GM19025 (cell line): ENCODE results near the gene NOD2.
A peak's percentile ranks its signal among the peaks of the same experiment; 100 is the strongest.

Experiments
- ATAC-seq: cut with Tn5 transposase; IDR thresholded peaks from one replicate; pipeline ENCODE4 v1.9.1; 2021; ENCODE audit warnings: mild to moderate bottlenecking, low read depth, moderate library complexity; ENCODE audit not compliant: unreplicated experiment

NOD2 gene

DNA sequence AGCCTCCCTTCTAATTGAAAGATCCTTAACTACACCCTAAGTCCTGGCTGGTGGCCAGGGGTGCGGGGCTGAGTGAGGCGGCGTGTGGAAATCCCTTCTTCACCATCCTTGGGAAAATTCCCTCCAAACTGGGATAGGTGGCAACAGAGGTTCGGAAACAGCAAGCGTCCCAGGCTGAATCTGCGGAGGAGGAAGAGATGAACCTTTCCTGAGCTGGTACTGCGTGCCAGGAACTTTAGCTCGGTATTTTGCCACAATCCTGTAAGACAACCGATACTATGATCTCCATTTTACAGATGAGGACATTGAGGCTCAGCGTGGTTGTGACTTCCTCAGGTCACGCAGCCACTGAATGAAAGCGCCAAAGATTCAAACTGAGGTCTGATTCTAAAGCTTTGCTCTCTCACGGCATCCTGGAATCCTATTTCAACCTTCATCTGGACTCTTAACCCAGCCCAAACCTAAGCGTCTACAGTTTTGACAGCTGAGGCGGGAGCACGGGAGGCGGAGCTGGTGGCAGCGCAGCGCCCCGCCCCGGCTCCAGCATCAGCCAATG lies 47.9 kb downstream of the NOD2 start:
- ATAC-seq: no peak

- peak; percentile 87 for ATAC-seq
Observed at GRCh38 chr16:50741781-50742575, 48.6 kb downstream of the NOD2 start, which contains the start of gene CYLD. TSS of gene CYLD (plus strand) at chr16:50742086. CDS start at chr16:50749699, 7,613 bp downstream.

DNA sequence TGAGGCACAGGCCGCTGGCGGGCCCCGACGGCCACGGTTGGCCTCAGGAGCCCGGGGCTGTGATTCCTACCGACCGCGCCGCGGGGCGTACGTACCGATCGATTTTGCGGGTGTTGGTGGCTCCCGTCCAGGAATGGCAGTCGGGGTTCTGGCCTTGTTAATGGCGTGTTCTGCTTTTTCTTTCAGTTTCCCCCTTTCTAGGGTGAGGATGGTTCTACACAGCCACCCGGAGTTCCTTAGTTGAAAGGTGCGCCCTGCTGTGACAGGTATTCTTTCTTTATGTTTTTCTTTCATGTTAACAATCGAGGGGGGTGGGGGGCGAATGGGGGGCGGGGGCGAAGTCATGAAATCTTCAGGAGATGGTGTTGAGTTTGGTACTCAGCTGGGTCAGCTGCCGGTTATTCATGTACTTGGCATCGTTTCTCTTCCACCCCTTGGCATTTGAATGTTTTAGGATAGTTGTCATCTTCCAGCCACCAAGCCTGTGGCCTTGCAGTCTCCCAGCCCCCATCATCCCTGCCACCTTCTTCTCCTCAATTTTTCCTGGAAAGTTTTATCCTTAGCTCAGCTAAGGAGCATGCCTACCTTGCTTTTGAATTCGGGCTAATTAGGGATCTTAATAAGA lies 49.3 kb downstream of the NOD2 start:
- no peak for ATAC-seq

DNA sequence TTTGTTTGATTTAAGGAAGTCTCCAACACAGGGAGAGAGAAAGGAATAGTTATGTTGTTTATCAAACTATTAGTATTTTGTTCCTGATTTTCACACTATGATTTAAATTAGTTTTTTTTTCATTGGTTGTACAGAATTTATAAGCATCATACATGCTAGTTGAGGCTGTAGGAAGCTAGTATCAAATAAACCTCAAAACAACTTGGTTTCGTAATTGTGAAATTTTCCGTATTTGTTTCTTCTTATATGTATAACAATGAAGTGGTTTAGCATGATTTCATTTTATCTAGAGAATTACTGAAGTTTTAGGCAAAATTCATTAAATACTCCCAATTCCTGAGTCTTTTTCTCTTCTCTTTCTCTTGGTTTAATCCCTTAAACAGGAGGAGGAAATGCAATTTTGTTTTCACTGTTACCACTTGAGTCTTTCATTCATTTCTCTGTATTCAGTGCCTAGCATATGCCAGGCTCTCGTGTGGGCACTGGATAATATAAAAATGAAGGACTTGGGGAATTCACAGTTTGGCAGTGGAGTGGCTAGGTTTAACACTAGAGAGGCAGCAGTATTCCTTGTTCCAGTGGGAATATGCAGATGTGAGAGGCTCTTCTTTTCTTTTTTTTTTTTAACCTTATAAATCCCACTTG lies 50.3 kb downstream of the NOD2 start:
- ATAC-seq: no peak

- ATAC-seq: no peak
Observed at GRCh38 chr16:50744881-50745280, 51.5 kb downstream of the NOD2 start.

DNA sequence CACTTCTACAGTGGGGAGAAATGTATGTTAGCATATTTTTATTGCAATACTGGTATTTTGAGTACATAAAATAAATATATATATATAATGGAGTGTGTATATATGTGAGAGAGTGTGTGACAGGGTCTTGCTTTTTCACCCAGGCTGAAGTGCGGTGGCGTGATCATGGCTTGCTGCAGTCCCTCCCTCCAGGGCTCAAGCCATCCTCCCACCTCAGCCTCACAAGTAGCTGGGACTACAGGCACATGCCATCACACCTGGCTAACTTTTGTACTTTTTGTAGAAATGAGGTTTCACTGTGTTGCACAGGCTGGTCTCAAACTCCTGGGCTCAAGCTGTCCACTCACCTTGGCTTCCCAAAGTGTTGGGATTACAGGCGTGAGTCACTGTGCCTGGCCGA lies 52.5 kb downstream of the NOD2 start:
- no peak for ATAC-seq

- ATAC-seq: no peak
Observed at GRCh38 chr16:50747207-50747956, 54.0 kb downstream of the NOD2 start.

DNA sequence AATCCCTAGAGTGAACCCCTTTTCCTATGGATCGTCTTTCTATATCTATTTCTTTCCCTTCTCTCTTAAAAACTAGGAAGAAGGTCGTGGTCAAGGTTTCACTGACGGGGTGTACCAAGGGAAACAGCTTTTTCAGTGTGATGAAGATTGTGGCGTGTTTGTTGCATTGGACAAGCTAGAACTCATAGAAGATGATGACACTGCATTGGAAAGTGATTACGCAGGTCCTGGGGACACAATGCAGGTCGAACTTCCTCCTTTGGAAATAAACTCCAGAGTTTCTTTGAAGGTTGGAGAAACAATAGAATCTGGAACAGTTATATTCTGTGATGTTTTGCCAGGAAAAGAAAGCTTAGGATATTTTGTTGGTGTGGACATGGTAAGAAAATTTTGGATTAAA lies 58.1 kb downstream of the NOD2 start:
- ATAC-seq: no peak

DNA sequence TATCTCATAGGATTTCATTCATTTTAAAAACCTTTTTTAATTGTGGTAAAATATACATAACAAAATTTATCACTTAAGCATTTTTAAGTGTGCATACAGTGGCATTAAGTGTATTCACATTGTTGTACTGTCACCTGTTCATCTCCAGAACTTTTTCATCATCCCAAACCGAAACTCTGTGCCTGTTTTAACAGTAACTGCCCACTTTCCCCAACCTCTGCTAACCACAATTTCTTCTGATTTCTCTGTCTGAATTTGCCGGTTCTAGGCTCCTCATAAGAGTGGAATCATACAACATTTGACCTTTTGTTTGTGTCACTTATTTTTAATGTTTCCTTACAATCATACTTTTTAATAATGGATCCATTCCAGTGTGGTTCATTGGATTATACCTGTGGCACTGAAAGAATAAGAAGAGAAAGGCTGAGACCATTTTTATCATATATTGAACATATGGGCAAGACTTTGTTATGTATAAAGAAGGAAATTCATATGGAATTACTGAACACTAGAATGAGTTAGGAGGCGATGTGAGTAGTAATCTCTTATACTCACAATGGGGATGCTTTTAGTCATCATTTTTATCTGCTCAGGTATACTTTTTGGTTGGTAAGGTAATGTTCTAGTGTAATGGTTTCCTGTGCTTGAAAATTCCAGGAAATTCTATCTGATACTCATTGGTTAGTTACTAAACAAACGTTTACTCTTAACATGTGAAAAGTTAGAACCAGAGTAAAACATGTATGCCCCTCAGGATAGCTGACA lies 59.2 kb downstream of the NOD2 start:
- ATAC-seq: no peak

DNA sequence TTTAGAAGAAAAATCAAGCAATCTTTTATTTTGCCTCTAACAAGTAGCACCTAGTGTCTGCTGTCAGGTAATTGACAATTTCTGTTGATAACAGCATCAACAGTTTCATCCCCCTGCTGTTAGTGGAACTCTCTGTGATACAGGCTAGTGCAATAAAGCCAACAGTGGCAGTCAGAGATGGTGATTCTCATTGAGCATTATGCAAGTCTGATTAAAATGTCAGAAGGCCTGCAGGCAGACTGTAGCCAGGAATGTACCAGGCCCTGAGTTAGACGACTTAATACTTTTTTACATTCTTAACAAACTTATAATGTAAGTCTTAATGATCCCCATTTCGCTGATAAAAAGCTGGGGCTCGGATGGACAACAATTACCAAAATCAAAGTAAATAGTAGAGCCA lies 63.1 kb downstream of the NOD2 start:
- ATAC-seq: no peak

- ATAC-seq: no peak
Observed at GRCh38 chr16:50761267-50761666, 67.9 kb downstream of the NOD2 start.

DNA sequence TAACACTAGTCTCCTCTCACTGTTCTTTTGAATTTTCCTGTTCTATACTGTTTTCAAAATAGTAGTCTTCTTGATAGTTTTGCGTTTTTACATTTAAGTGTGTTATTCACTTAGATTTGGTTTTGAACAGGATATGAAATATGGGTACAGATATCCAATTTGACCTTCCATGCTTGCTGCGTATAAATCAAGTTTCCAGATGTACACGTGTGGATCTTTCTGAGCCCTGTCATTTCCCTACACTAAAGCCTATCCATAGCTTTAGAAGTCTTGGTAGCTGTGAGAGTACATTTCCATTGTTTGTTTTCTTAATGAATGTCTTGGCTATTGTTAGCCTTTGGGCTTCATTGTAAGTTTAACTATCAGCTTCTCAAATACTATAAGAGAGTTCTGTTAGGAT lies 68.8 kb downstream of the NOD2 start:
- no peak for ATAC-seq

GRCh38 chr16:50763211-50763610 lies 69.8 kb downstream of the NOD2 start:
- no peak for ATAC-seq

DNA sequence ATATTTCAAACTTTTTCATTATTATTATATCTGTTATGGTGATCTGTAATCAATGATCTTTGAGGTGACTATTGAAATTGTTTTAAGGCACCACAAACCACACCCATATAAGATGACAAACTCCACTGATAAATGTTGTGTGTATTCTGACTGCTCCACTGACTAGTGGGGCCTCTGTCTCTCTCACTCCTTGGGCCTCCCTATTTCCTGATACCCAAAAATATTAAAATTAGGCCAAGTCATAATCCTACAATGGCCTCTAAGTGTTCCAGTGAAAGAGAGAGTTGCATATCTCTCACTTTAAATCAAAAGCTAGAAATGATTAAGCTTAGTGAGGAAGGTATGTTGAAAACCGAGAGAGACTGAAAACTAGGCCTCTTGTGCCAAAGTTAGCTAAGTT lies 71.9 kb downstream of the NOD2 start:
- no peak for ATAC-seq

DNA sequence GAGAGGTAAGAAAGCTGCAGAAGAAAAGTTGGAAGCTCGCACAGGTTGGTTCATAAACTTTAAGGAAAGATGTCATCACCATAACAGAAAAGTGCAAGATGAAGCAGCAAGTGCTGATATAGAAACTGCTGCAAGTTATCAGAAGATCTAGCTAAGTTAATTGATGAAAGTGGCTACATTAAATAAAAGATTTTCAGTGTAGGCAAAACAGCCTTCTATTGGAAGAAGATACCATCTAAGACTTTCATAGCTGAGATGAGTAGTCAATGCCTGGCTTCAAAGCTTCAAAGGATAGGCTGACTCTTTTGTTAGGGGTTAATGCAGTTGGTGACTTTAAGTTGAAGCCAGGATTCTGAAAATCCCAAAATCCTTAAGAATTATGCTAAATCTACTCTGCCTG lies 72.5 kb downstream of the NOD2 start:
- no peak for ATAC-seq

- no peak for ATAC-seq
Observed at GRCh38 chr16:50767197-50767596, 73.8 kb downstream of the NOD2 start.

- ATAC-seq: no peak
Observed at GRCh38 chr16:50771366-50771765, 78.0 kb downstream of the NOD2 start.

DNA sequence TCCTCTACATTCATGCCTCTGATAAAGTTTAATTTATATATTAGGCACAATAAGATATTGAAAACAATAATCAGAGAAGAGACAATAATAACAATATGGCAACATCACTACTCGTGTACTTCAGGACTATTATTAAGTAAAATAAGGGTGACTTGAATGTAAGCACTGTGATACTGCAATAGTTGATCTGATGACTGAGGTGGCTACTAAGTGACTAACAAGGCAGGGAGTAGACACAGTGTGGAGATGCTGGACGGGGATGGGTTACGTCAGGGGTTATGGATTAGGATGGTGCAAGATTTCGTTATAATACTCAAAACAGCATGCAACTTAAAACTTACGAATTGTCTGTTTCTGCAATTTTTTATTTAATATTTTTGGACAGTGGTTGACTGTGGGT lies 81.0 kb downstream of the NOD2 start:
- ATAC-seq: no peak

DNA sequence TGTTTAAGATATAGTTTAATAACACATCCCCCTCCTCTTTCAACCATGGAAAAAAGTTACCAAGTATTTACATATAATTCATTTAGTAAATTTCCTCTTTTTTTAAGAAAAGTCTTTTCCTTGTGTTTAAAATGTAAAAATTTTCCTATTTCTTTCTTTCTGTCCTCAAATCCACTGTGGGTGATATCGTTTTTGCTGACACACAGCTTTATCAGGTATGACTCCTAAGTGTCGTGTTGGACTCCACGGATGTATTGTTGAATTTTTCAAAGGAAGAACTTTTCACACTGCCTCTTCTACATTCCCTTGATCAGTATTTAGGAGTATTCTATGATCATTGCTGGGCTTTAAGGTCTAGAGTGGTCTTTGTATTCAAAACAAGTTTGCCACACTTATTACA lies 81.6 kb downstream of the NOD2 start:
- ATAC-seq: no peak

- no peak for ATAC-seq
Observed at GRCh38 chr16:50776037-50776436, 82.6 kb downstream of the NOD2 start.
